GM19452 (cell line): ENCODE results near the gene DIAPH2.
A peak's percentile ranks its signal among the peaks of the same experiment; 100 is the strongest.
"Not testable (repeated sequence)": the region's sequence is repeated elsewhere in the genome, so short reads cannot be mapped to it uniquely, and the experiment has no call there.

Experiments used
- ATAC-seq: cut with Tn5 transposase; IDR thresholded peaks from one replicate; pipeline ENCODE4 v1.9.1; 2021; ENCODE audit not compliant: unreplicated experiment

DIAPH2 gene

DNA sequence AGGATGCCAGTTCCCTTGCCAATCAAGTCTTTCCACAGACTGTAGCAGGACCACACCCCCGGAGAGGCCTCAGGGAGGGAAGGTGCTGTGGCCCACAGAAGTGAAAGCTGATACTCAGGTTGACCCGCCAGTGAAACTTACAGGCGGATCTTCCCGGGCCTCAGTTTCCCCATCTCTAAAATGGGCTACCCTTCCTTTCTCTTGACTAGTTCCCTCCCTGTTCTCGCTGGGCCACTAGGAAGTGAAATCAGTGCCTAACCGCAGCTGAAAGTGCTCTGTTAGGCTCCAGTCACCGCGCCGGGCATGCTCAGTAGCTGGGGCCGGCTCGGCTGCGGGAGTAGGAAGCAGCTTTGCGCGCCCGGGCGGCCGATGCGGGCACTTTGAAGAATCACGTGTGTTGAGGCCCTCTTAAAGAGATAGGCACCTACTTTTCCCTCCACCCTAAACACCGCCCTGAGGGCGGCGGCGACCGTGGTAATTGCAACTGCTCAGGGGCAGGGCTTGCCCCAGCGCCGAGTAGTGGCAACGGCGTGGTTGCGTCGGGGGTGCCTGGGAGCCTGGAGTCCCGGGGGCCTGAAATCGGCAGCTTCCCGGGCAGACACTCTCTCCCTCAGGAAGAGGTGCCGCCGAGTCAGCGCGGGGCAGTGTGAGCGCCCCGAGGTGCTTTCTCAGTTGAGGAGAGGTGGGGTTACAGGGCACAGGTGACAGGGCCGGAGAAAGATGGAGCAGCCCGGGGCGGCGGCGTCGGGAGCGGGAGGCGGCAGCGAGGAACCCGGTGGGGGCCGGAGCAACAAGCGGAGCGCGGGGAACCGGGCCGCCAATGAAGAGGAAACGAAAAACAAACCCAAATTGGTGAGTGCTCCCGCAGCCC, at the start of gene DIAPH2:
TSS of gene DIAPH2 (plus strand) at position 504 of the 871 bp plus-strand sequence.
- ATAC-seq: peak; percentile 84

DNA sequence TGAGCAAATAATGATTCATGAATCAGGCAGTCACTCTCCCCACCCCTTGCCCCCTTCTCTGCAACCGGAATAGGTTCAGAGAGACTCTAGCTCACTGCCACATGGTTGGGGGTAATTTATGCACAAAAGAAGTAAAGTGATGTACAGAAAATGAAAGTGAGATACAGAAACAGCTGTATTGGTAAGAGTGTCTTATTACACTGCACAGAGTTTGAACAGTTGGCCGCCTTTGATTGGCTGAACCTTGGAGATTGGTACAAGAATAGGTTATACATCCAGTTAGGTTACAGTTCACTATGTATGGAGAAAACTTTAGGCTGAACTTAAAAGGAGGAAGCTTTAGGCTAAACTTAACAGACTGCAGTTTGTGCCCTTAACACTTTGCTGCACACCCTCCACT, 34.6 kb upstream of the DIAPH2 start:
- no peak for ATAC-seq

DNA sequence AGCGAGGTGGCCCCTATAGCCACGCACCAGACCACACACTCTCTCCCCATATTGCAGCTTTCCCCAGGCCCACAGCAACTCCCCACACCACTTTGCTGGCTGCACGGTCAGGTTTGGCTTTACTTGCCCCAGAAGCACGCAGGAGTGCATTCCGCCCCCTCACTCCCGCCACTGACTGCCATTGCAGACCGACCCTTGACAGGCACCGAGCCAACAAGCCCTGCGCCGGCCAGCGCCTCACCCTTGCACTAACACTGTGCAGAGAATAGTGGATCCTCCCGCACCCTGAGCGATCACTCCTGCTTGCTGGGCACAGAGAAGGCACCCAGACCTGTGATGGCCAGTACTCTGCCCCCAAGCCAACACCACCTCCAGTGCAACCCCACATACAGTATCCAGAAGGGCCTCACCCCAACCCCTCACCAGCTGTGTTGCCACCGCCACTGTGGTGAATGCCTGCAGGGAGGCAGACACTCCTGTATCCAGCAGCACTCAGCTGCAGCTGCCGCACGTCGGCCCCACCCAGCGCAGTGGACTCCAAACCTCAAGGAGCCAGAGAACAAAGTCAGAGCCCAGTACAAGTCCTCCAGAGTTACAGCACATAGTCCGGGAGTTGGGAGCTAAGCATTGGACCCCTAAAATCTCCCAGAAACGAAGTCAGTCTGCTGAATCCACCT, 28.6 kb upstream of the DIAPH2 start:
- no peak for ATAC-seq

DNA sequence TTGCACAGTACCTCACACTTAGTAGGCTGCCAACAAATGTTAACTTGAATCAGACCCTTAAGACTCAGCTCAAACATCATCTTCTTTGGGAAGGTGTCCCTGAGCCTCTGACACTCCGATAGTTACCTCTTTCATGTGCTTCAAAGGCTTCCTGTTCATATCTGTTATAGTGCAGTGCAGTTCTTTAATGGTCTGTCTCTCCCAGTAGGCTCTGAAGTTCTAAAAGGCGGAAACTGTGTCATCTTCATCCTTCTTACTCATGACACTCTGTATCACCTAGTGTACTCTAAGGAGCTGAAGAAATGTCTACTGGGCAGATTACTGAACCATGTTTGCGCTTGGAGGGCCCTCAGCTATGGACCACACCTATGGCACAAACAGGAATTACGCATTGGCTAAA, 2.1 kb upstream of the DIAPH2 start:
- no peak for ATAC-seq

DNA sequence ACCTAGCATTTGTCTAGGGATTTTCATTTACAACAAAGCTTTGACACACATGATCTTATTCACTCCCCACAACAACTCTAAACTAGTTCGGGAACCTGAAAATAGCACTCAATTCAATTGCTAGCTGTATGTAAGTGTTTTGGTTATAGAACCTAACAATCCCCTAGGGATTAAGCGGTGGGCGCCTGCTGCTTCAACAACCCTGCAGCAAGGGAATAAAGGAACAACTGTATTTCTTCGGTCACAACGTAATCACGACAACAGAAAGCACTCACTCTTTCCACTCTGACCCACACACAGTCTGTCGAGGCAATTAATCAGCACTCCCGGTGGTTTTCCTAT, 674 bp upstream of the DIAPH2 start:
- peak; percentile 2 for ATAC-seq

DNA sequence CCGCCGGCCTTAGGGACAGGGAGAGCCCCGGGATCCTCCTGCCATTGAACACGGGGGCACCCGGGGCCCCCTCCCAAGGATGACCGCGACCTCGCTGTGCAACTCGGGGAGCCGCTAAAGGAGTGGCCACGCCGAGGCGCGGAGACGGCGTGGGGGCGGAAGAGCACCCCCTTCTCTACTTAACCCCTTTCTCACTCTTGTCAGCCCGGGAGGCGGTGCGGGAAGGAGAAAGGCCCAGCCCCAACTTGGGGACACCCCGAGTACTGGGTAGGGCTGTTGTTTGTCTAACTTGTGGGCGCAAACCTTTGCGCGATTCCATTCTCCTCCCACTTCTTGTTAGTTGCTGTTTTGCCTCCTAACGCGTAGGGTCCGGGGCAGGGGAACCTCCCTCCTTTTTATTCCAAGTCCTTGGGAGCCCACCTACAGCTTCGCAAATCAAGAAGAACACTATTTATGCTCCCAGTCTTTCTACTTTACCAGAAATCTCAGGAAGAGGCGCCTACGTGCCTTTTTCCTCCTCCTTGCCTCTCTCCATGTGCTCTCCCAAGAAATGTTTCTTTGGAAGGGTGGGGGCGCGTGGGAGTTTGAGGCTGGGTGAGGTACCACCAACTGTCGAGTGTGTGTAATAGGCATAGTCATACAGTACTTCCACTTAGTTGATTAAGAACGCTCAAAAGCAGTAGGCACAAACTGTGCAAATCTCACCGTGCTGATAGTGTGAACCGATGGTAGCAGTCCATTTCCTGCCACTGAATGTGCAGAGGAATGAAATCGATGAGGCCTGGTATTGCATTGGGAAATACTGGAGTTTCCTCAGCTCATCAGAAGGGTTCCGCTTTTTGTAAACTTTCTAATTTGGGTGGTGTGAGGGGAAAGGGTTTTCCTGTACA, 813 bp downstream of the DIAPH2 start:
- ATAC-seq: peak; percentile 5

DNA sequence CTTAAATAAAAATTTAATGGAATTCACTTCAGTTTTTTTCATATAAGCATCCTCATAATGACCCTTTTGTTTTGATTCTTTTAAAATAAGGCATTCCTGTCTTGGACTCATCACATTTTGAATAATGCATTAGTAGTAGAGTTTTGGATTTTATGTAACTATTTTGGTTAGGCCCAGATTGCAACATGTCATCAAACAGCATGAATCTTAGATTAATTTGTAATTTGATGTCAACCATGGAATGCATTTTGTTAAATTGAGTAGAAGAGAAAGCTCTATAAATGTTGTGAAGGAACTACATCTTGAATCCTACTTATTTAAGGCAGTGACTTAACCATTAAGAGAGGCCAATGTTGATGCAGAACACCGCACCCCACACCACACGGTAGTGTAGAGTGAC, 3.1 kb downstream of the DIAPH2 start:
- no peak for ATAC-seq

GRCh38 chrX:96688789-96689188, 4.1 kb downstream of the DIAPH2 start:
- no peak for ATAC-seq

DNA sequence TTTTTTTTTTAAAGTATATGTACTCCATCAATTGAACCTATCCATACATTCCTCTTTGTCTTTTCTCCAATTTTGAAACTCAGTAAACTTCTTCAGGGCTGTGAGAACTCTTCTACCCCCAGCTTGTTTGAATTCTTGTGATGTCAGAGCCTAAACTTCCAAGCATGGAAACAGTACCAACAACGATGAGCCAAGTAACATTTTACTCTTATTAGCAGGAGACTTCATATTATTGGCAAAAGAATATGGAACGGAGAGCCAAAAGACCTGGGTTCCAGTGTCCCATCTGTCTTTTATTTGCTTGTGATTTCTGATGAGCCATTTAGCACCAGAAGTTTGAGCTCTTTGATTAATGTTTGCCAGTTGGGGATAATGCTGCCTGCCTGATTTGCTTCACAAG, 5.3 kb downstream of the DIAPH2 start:
- no peak for ATAC-seq

GRCh38 chrX:96692454-96692853, 7.8 kb downstream of the DIAPH2 start:
- no peak for ATAC-seq

DNA sequence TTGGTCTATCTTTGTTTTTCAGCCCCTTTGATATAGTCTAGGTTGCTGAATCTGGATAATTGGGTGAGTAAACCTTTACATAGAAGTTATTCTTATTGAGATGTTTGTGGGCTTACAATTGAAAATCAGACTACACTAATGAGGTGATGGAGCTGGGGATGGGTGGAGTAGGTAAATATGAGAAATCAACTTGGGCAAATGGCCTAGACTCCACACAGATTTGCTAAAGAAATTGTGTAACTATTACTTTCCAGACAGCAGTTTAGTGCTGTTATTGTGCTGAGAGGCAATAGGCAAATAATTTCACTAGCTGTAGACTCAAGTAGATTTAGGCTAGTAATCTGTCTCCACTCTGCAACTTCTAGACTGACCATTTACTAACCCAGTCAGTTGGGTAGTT, 8.2 kb downstream of the DIAPH2 start:
- ATAC-seq: no peak

DNA sequence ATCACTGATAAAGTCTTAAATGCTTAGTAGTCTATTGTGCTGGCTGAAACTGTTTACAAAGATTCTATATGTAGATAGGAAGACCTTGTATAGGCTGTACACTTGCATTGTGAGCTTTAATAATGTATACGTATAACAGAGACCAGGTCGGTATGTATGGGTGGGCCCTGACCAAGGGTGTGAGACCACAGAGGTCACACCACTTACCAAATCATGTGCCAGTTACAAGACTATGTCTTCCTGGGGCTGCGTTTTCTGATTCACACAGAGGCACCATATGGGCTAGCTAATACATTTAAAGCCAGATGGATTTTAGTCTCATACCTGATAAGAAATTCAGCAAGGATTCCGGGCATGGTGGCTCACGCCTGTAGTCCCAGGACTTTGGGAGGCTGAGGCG, 8.8 kb downstream of the DIAPH2 start:
- no peak for ATAC-seq

DNA sequence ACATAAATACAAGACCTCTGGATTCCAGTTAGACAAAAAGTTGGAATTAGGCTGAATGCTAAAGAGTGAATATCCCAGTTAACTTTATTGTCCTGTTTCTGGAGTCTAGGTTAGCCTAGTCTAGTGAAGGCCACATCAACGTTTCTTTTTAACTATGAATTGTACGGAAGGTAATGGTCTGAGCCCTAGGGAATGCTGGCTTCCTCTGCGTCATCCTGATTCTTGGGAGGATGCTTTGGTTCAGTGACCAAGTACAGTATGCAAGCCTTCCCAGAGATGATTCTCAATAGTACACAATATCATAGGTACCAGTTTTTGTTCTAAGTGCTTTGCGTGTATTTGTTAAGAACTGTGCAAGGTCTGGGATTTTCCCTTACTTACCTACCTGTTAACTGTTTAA, 11.8 kb downstream of the DIAPH2 start:
- no peak for ATAC-seq

- ATAC-seq: no peak
Observed at GRCh38 chrX:96700625-96701024, 16.0 kb downstream of the DIAPH2 start.

- no peak for ATAC-seq
Observed at GRCh38 chrX:96703379-96703778, 18.7 kb downstream of the DIAPH2 start.

GRCh38 chrX:96703816-96704215, 19.2 kb downstream of the DIAPH2 start:
- ATAC-seq: no peak

DNA sequence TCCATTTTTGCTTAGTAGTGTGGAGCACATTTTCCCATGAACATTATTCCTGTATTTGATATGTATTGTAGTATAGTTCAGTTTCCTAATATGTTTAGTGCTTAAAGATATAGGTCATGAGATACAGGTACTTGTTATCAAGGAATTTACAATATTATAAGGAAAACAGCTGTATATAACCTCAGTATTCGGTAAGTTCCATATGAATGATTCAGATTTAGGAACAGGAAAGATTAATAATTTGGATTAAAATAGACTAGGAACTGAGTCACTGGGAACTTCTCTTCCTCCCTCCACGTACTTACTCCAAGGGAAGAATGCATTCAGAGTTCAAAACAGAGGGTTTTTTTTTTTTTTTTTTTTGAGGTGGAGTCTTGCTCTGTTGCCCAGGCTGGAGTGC, 20.0 kb downstream of the DIAPH2 start:
- no peak for ATAC-seq

- ATAC-seq: no peak
Observed at GRCh38 chrX:96705905-96706304, 21.3 kb downstream of the DIAPH2 start.

GRCh38 chrX:96707804-96708203, 23.2 kb downstream of the DIAPH2 start:
- ATAC-seq: no peak

DNA sequence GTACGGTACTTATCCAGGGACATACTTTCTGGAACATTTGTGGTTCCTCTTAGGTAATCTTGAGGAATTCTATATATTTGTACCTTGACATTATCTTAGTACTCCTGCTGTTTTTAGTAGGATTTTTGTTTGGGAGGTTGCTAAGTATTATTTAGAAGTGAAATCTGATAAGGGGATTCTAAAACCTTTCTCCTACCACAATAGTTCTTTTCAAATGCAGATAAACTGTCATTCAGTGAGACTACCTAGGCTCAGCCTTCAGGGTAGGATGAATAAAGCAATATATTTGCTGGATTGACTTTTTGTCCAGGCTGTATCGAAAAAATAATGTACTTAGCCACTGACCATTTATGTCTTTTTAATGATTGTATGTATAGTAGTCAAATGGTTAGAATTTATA, 25.4 kb downstream of the DIAPH2 start:
- ATAC-seq: no peak

- ATAC-seq: no peak
Observed at GRCh38 chrX:96713303-96713702, 28.7 kb downstream of the DIAPH2 start.

GRCh38 chrX:96714393-96714792, 29.8 kb downstream of the DIAPH2 start:
- not testable (repeated sequence) for ATAC-seq
